ENCODE measurements around the gene UQCC2. TPM values are rescaled to one million over a fixed set of nuclear protein-coding genes. Genes with fewer than 3 reads are reported as not detected.

The UQCC2 gene
- total RNA-seq, 5 donors from 2014 or later (not counting 1 experiment from before 2014, with no cell fraction given), result 17.2 to 36.2 (median 32.7) TPM

DNA sequence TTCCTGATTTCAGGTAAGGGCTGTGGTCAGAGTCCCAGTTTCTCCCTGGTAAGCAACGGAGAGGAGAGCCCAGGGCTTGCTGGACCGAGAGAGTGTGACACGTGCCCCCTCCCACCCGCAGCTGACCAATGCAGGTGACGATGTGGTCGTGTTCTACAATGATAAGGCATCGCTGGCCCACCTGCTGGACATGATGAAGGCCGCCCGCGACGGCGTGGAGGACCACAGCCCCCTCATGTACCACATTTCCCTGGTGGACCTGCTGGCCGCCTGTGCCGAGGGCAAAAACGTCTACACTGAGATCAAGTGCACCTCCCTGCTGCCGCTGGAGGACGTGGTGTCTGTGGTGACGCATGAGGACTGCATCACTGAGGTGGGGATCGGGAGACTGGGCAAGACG is 31.7 kb downstream of the UQCC2 start:
- DNase-seq, result no peak
- Mint-ChIP-seq H3K4me1 (peaks cover 0 to 20% (median 10%) of the 10 kb centered on the region in 3 donors), H3K36me3 (peaks cover 65% of the 10 kb centered on the region), H3K27me3 (no peaks in the 10 kb centered on the region), H3K9me3 (no peaks in the 10 kb centered on the region), H3K4me3 (no peak overlapping the region), H3K27ac (no peak overlapping the region)
- H3K9me3 ChIP-seq, result no peaks in the 10 kb centered on the region
- H3K27me3 ChIP-seq (replicated peaks in 1 of 2; ENCODE audit: control insufficient read depth in 2 of 2, extremely low read depth in 1 of 2, insufficient read depth in 2 of 2, low read length in 1 of 2), result no peaks in the 10 kb centered on the region
- ChIA-PET POLR2A (no interaction called here), CTCF (no interaction called here)
- 94% methylated on average over 18 of the region's 20 CpGs for WGBS (ENCODE audit: insufficient coverage)
- H3K27ac ChIP-seq (ENCODE audit: low read length), result no peak overlapping the region
- no peak overlapping the region for H3K4me3 ChIP-seq (ENCODE audit: control insufficient read depth in 1 of 2, extremely low read depth in 1 of 2, low read length in 1 of 2)
- H3K36me3 ChIP-seq (ENCODE audit: control insufficient read depth in 2 of 2, extremely low read depth in 1 of 2, insufficient read depth in 1 of 2, low read length in 1 of 2), result peaks cover 22 to 89% of the 10 kb centered on the region in 2 donors
- ATAC-seq (replicated peaks in 1 of 4), result no peak
- H3K4me1 ChIP-seq (ENCODE audit: control insufficient read depth in 1 of 2, extremely low read depth in 1 of 2, insufficient read depth in 2 of 2, low read length in 2 of 2), result peaks cover 4 to 15% of the 10 kb centered on the region in 2 experiments

DNA sequence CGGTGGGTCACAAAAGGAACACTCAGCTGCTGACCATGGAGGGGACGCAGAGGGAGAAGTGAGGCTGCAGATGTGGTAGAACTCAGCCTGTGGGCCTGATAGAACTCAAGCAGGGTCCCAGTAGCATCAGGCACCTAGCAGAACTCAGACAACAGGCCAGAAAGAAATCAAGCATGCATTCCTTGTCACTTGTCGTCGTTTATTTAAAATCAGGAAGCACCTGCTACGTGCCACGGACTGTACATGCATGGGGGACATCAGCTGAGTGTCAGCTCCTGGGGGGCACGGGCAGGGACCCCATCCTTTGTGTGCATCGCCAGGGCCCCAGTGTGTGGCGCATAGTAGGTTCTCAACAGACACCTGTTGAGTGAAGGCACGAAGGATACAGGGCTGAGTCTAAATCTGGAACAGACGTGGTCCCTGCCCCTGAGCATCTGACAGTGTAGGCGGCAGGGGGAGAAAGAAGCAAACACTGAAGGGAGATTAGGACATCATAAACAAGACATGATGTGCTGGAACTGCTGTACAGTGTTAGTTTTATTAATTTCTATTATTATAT is 32.5 kb downstream of the UQCC2 start:
- H3K9me3 Mint-ChIP-seq, result no peaks in the 10 kb centered on the region
- POLR2A ChIA-PET, result no interaction called here
- no peak for ATAC-seq (replicated peaks in 1 of 4)

DNA sequence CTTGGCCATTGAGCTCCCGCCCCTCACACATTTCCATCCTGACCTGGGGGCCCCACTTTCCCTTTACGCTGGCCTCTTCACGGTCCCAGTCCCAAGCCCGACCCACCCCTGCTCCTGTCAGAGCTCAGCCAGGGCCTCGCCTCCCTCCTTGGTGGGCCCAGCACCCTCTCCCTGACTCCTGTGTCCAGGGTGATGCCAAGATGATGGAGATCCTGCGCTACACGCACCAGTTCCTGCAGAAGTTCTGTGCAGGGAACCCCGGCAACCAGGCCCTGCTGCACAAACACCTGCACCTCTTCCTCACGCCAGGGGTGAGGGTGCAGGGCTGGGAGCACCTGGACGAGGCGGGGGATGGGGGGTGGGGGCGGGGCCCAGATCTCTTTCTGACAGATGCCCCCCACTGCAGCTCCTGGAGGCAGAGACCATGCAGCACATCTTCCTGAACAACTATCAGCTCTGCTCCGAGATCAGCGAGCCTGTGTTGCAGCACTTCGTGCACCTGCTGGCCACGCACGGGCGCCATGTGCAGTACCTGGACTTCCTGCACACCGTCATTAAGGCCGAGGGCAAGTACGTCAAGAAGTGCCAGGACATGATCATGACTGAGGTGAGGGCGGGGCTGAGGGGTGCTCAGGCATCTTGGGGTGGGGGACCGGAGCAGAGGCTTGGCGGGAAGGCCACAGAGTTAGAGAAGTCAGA is 33.1 kb downstream of the UQCC2 start:
- Histone ChIP-seq H3K27ac (ENCODE audit: low read length) (no peak overlapping the region), H3K4me3 (ENCODE audit: control insufficient read depth in 1 of 2, extremely low read depth in 1 of 2, low read length in 1 of 2) (no peak overlapping the region), H3K36me3 (ENCODE audit: control insufficient read depth in 2 of 2, extremely low read depth in 1 of 2, insufficient read depth in 1 of 2, low read length in 1 of 2) (peaks cover 31 to 88% of the 10 kb centered on the region in 2 donors), H3K9me3 (no peaks in the 10 kb centered on the region), H3K27me3 (replicated peaks in 1 of 2; ENCODE audit: control insufficient read depth in 2 of 2, extremely low read depth in 1 of 2, insufficient read depth in 2 of 2, low read length in 1 of 2) (no peaks in the 10 kb centered on the region), H3K4me1 (ENCODE audit: control insufficient read depth in 1 of 2, extremely low read depth in 1 of 2, insufficient read depth in 2 of 2, low read length in 2 of 2) (peaks cover 4 to 12% of the 10 kb centered on the region in 2 experiments)
- ChIA-PET POLR2A (interaction anchor here in 1 of 2 donors (0.5 kb wide), 1 partner anchor 142 kb away, joined by 4 read pairs; no protein-coding TSS in a partner anchor), CTCF (no interaction called here)
- no peaks in the 10 kb centered on the region for H3K27me3 Mint-ChIP-seq
- 97% methylated on average over 17 of the region's 24 CpGs for WGBS (ENCODE audit: insufficient coverage)
- no peaks in the 10 kb centered on the region for H3K9me3 Mint-ChIP-seq
- no peak overlapping the region for H3K4me3 Mint-ChIP-seq
- no peak for ATAC-seq (replicated peaks in 1 of 4)
- DNase-seq, result no peak
- H3K27ac Mint-ChIP-seq, result peak overlapping the region in 1 of 2 donors; percentile 52
- peaks cover 0 to 15% (median 10%) of the 10 kb centered on the region in 3 donors for H3K4me1 Mint-ChIP-seq
- H3K36me3 Mint-ChIP-seq, result peaks cover 62% of the 10 kb centered on the region

More for the DNA sequence above, 32.5 kb downstream of the UQCC2 start:
- CTCF ChIA-PET, result no interaction called here
- no peak overlapping the region for H3K4me3 Mint-ChIP-seq
- H3K4me1 ChIP-seq (ENCODE audit: control insufficient read depth in 1 of 2, extremely low read depth in 1 of 2, insufficient read depth in 2 of 2, low read length in 2 of 2), result peaks cover 4 to 15% of the 10 kb centered on the region in 2 experiments
- H3K36me3 Mint-ChIP-seq, result peaks cover 63% of the 10 kb centered on the region
- H3K4me3 ChIP-seq (ENCODE audit: control insufficient read depth in 1 of 2, extremely low read depth in 1 of 2, low read length in 1 of 2), result no peak overlapping the region
- no peak for DNase-seq
- H3K36me3 ChIP-seq (ENCODE audit: control insufficient read depth in 2 of 2, extremely low read depth in 1 of 2, insufficient read depth in 1 of 2, low read length in 1 of 2), result peaks cover 26 to 88% of the 10 kb centered on the region in 2 donors
- no peak overlapping the region for H3K27ac ChIP-seq (ENCODE audit: low read length)
- H3K4me1 Mint-ChIP-seq, result peaks cover 0 to 20% (median 10%) of the 10 kb centered on the region in 3 donors
- no peaks in the 10 kb centered on the region for H3K27me3 ChIP-seq (replicated peaks in 1 of 2; ENCODE audit: control insufficient read depth in 2 of 2, extremely low read depth in 1 of 2, insufficient read depth in 2 of 2, low read length in 1 of 2)
- 90% methylated on average over 11 of the region's 12 CpGs for WGBS (ENCODE audit: insufficient coverage)
- peak overlapping the region in 1 of 2 donors; percentile 52 for H3K27ac Mint-ChIP-seq
- no peaks in the 10 kb centered on the region for H3K27me3 Mint-ChIP-seq
- H3K9me3 ChIP-seq, result no peaks in the 10 kb centered on the region

DNA sequence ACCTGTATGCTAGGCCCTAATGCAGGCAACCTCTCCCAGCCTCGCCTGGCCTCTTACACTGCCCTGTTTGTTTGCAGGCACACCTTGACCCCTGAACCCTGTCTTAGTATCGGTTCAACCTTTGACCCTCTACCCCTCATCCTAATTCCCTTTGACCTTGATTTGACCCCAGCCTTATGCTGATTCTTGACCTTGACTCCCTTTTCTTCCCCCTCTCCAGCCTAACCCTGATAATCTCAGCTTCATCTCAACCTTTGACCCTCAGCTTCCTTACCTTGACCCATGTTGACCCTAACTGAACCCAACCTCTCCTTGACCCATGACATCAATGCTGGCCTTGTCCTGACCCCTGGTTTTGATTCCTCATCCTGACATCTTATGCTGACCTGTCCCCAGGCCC is 33.8 kb downstream of the UQCC2 start:
- Histone ChIP-seq H3K27ac (ENCODE audit: low read length) (no peak overlapping the region), H3K4me3 (ENCODE audit: control insufficient read depth in 1 of 2, extremely low read depth in 1 of 2, low read length in 1 of 2) (no peak overlapping the region), H3K4me1 (ENCODE audit: control insufficient read depth in 1 of 2, extremely low read depth in 1 of 2, insufficient read depth in 2 of 2, low read length in 2 of 2) (peaks cover 0 to 5% of the 10 kb centered on the region in 2 experiments), H3K27me3 (replicated peaks in 1 of 2; ENCODE audit: control insufficient read depth in 2 of 2, extremely low read depth in 1 of 2, insufficient read depth in 2 of 2, low read length in 1 of 2) (no peaks in the 10 kb centered on the region), H3K9me3 (no peaks in the 10 kb centered on the region), H3K36me3 (ENCODE audit: control insufficient read depth in 2 of 2, extremely low read depth in 1 of 2, insufficient read depth in 1 of 2, low read length in 1 of 2) (peaks cover 37 to 88% of the 10 kb centered on the region in 2 donors)
- peaks cover 0 to 8% (median 4%) of the 10 kb centered on the region in 3 donors for H3K4me1 Mint-ChIP-seq
- WGBS (ENCODE audit: insufficient coverage), result 100% methylated on average over 2 of the region's 2 CpGs
- no peaks in the 10 kb centered on the region for H3K27me3 Mint-ChIP-seq
- POLR2A ChIA-PET, result no interaction called here
- no peak for ATAC-seq (replicated peaks in 1 of 4)
- DNase-seq, result no peak
- CTCF ChIA-PET, result no interaction called here
- H3K27ac Mint-ChIP-seq, result peak overlapping the region in 1 of 2 donors; percentile 59
- no peak overlapping the region for H3K4me3 Mint-ChIP-seq
- H3K36me3 Mint-ChIP-seq, result peaks cover 62% of the 10 kb centered on the region
- no peaks in the 10 kb centered on the region for H3K9me3 Mint-ChIP-seq

DNA sequence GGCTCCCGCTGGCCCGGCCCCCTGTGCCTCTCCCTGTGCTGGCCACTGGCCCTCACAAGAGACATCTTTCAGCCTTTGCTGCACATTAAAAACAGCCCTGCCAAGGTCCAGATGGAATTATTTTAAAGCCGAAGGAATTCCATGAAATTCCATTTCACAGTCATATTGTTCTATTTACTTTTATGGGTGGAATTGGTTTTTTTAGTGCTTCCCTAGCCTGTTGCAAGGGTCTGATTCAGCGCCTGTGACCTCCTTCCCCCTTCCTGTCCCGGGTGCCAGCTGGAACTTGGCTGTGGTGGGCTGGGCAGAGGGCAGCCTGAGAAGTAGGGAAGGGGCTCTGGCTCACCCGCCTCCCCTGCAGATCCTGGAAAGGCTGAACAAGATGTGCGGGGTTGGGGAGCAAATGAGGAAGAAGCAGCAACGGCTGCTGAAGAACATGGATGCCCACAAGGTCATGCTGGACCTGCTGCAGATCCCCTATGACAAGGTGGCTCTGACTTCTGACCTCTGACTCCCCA is 34.3 kb downstream of the UQCC2 start:
- Histone ChIP-seq H3K9me3 (no peaks in the 10 kb centered on the region), H3K4me3 (ENCODE audit: control insufficient read depth in 1 of 2, extremely low read depth in 1 of 2, low read length in 1 of 2) (no peak overlapping the region), H3K4me1 (ENCODE audit: control insufficient read depth in 1 of 2, extremely low read depth in 1 of 2, insufficient read depth in 2 of 2, low read length in 2 of 2) (peaks cover 0 to under 1% of the 10 kb centered on the region in 2 experiments), H3K27ac (ENCODE audit: low read length) (no peak overlapping the region), H3K36me3 (ENCODE audit: control insufficient read depth in 2 of 2, extremely low read depth in 1 of 2, insufficient read depth in 1 of 2, low read length in 1 of 2) (peaks cover 40 to 87% of the 10 kb centered on the region in 2 donors), H3K27me3 (replicated peaks in 1 of 2; ENCODE audit: control insufficient read depth in 2 of 2, extremely low read depth in 1 of 2, insufficient read depth in 2 of 2, low read length in 1 of 2) (no peaks in the 10 kb centered on the region)
- ChIA-PET CTCF (no interaction called here), POLR2A (no interaction called here)
- Mint-ChIP-seq H3K9me3 (no peaks in the 10 kb centered on the region), H3K4me1 (peaks cover 0 to 4% (median under 1%) of the 10 kb centered on the region in 3 donors), H3K4me3 (no peak overlapping the region), H3K27ac (no peak overlapping the region), H3K27me3 (no peaks in the 10 kb centered on the region), H3K36me3 (peaks cover 58% of the 10 kb centered on the region)
- ATAC-seq (replicated peaks in 1 of 4) (no peak), DNase-seq (no peak)
- WGBS (ENCODE audit: insufficient coverage), result 86% methylated on average over 5 of the region's 8 CpGs

DNA sequence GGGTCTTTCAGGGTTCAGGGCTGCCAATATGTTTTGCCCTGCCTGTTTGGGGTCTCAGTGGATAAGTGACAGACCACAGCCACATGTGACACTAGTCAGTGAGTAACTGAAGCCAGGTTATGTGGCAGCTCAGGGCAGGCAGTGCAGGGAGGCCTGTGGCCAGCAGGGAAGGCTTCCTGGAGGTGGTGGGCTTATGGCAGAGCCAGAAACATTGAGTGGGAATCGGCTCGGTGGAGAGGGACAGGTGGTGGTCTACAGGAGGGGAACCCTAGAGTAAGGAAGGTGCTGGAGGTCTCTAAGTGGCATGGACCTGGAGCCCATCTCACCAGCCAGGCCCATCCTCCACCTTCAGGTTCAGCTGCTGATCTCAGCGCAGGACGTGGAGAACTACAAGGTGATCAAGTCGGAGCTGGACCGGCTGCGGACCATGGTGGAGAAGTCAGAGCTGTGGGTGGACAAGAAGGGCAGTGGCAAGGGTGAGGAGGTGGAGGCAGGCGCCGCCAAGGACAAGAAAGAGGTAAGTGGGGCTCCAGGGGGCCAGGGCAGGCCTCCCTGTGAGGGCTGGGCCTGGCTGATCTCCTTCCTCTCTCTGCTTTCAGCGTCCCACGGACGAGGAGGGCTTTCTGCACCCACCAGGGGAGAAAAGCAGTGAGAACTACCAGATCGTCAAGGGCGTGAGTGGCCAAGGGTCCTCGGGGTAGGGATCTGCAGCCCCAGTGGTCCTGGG is 34.9 kb downstream of the UQCC2 start:
- DNase-seq (no peak), ATAC-seq (replicated peaks in 1 of 4) (no peak)
- Mint-ChIP-seq H3K27me3 (no peaks in the 10 kb centered on the region), H3K4me1 (peaks cover 0 to 5% (median 0%) of the 10 kb centered on the region in 3 donors), H3K9me3 (no peaks in the 10 kb centered on the region), H3K36me3 (peaks cover 58% of the 10 kb centered on the region), H3K27ac (no peak overlapping the region), H3K4me3 (no peak overlapping the region)
- no peak overlapping the region for H3K4me3 ChIP-seq (ENCODE audit: control insufficient read depth in 1 of 2, extremely low read depth in 1 of 2, low read length in 1 of 2)
- no peak overlapping the region for H3K27ac ChIP-seq (ENCODE audit: low read length)
- no peaks in the 10 kb centered on the region for H3K27me3 ChIP-seq (replicated peaks in 1 of 2; ENCODE audit: control insufficient read depth in 2 of 2, extremely low read depth in 1 of 2, insufficient read depth in 2 of 2, low read length in 1 of 2)
- no peaks in the 10 kb centered on the region for H3K9me3 ChIP-seq
- ChIA-PET CTCF (no interaction called here), POLR2A (interaction anchor here in 1 of 2 donors (0.6 kb wide), 1 partner anchor 935 kb away, joined by 3 read pairs; no protein-coding TSS in a partner anchor)
- no peaks in the 10 kb centered on the region for H3K4me1 ChIP-seq (ENCODE audit: control insufficient read depth in 1 of 2, extremely low read depth in 1 of 2, insufficient read depth in 2 of 2, low read length in 2 of 2)
- 100% methylated on average over 9 of the region's 15 CpGs for WGBS (ENCODE audit: insufficient coverage)
- peaks cover 40 to 87% of the 10 kb centered on the region in 2 donors for H3K36me3 ChIP-seq (ENCODE audit: control insufficient read depth in 2 of 2, extremely low read depth in 1 of 2, insufficient read depth in 1 of 2, low read length in 1 of 2)
